ENCODE results near the gene EXOG.

The EXOG gene

GRCh38 chr3:38538773-38539353, 42.7 kb downstream of the EXOG start:
- TF ChIP-seq CTCF (IDR thresholded peaks at IDR 0.05; ENCODE audit: extremely low read depth, missing control alignments) = no peak
- DNase-seq (ENCODE audit: low spot score) = no peak

- DNase-seq (ENCODE audit: low spot score) = no peak
- TF ChIP-seq CTCF (IDR thresholded peaks at IDR 0.05; ENCODE audit: extremely low read depth, missing control alignments) = no peak
Observed at GRCh38 chr3:38541806-38542205, 45.7 kb downstream of the EXOG start.

GRCh38 chr3:38542401-38543298, 46.5 kb downstream of the EXOG start:
- DNase-seq (ENCODE audit: low spot score) = no peak
- no peak for TF ChIP-seq CTCF (IDR thresholded peaks at IDR 0.05; ENCODE audit: extremely low read depth, missing control alignments)

- DNase-seq (ENCODE audit: low spot score) = no peak
- TF ChIP-seq CTCF (IDR thresholded peaks at IDR 0.05; ENCODE audit: extremely low read depth, missing control alignments) = no peak
Observed at GRCh38 chr3:38543586-38543985, 47.4 kb downstream of the EXOG start.

- no peak for TF ChIP-seq CTCF (IDR thresholded peaks at IDR 0.05; ENCODE audit: extremely low read depth, missing control alignments)
- no peak for DNase-seq (ENCODE audit: low spot score)
Observed at GRCh38 chr3:38544926-38545325, 48.8 kb downstream of the EXOG start.

GRCh38 chr3:38545550-38545949, 49.4 kb downstream of the EXOG start:
- no peak for TF ChIP-seq CTCF (IDR thresholded peaks at IDR 0.05; ENCODE audit: extremely low read depth, missing control alignments)
- DNase-seq (ENCODE audit: low spot score) = no peak

GRCh38 chr3:38545983-38546382, 49.8 kb downstream of the EXOG start:
- no peak for TF ChIP-seq CTCF (IDR thresholded peaks at IDR 0.05; ENCODE audit: extremely low read depth, missing control alignments)
- DNase-seq (ENCODE audit: low spot score) = no peak

Measured in GM20000 (cell line).